ENCODE measurements around the gene FARP1.
"Not testable (repeated sequence)": the region's sequence is repeated elsewhere in the genome, so short reads cannot be mapped to it uniquely, and the experiment has no call there.

The FARP1 gene

DNA sequence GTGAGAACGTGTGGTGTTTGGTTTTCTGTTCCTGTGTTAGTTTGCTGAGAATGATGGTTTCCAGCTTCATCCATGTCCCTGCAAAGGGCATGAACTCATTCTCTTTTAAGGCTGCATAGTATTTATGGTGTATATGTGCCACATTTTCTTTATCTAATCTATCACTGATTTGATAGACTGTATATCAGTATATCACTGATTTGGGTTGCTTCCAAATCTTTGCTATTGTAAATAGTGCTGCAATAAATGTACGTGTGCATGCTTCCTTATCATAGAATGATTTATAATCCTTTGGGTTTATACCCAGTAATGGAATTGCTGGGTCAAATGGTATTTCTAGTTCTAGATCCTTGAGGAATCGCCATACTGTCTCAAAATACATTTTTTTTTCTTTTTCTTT is 128.8 kb downstream of the FARP1 start:
- H3K9me3 ChIP-seq (ENCODE audit: control extremely low read depth in 1 of 5, control insufficient read depth in 4 of 5, insufficient read depth in 2 of 5, low read depth in 1 of 5, low read length in 4 of 5); H3K27me3 ChIP-seq (replicated peaks in 2 of 5; ENCODE audit: control insufficient read depth in 4 of 5, insufficient read depth in 5 of 5, low read length in 4 of 5); H3K36me3 ChIP-seq (ENCODE audit: control insufficient read depth in 4 of 4, insufficient read depth in 4 of 4, low read length in 3 of 4); H3K4me1 ChIP-seq (ENCODE audit: control extremely low read depth in 1 of 4, control insufficient read depth in 4 of 4, insufficient read depth in 4 of 4, low read length in 3 of 4); POLR2A ChIA-PET; H3K27ac ChIP-seq (ENCODE audit: insufficient read depth in 1 of 2, low read depth in 1 of 2, low read length in 2 of 2, poor library complexity in 1 of 2, severe bottlenecking in 2 of 2); DNase-seq; CTCF ChIA-PET; H3K4me3 ChIP-seq (ENCODE audit: control insufficient read depth in 1 of 7, extremely low read depth in 1 of 7, insufficient read depth in 4 of 7, low read depth in 2 of 7, low read length in 6 of 7): not testable (repeated sequence)
- WGBS (ENCODE audit: insufficient coverage) = 100% methylated on average over 1 of the region's 3 CpGs

DNA sequence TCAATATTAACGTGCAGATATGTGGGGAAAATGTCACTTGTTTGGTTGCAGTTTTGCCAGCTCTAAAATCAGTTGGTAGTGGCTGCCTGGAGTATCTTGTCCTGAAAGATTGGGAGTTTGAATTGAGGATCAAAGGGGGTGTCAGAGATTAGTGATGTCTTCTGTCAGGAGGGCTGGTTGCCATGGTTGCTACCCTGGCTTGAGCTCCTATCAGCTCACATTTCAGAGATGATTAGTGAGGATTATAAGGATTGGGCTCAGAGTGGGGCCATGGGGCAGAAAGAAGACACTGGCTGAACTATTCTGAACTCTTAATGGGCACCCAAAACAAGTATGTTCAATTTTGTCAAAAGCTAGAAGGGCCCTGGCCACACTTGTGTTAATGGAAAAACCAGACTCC is 129.7 kb downstream of the FARP1 start:
- CTCF ChIA-PET = no interaction called here
- no peaks in the 10 kb centered on the region for H3K4me1 ChIP-seq (ENCODE audit: control extremely low read depth in 1 of 4, control insufficient read depth in 4 of 4, insufficient read depth in 4 of 4, low read length in 3 of 4)
- no peaks in the 10 kb centered on the region for H3K27me3 ChIP-seq (replicated peaks in 2 of 5; ENCODE audit: control insufficient read depth in 4 of 5, insufficient read depth in 5 of 5, low read length in 4 of 5)
- H3K4me3 ChIP-seq (ENCODE audit: control insufficient read depth in 1 of 7, extremely low read depth in 1 of 7, insufficient read depth in 4 of 7, low read depth in 2 of 7, low read length in 6 of 7) = no peak overlapping the region
- WGBS (ENCODE audit: insufficient coverage) = 83% methylated on average over 1 of the region's 1 CpG
- no peak overlapping the region for H3K27ac ChIP-seq (ENCODE audit: insufficient read depth in 1 of 2, low read depth in 1 of 2, low read length in 2 of 2, poor library complexity in 1 of 2, severe bottlenecking in 2 of 2)
- H3K9me3 ChIP-seq (ENCODE audit: control extremely low read depth in 1 of 5, control insufficient read depth in 4 of 5, insufficient read depth in 2 of 5, low read depth in 1 of 5, low read length in 4 of 5) = no peaks in the 10 kb centered on the region
- H3K36me3 ChIP-seq (ENCODE audit: control insufficient read depth in 4 of 4, insufficient read depth in 4 of 4, low read length in 3 of 4) = no peaks in the 10 kb centered on the region
- POLR2A ChIA-PET = no interaction called here
- no peak for DNase-seq

DNA sequence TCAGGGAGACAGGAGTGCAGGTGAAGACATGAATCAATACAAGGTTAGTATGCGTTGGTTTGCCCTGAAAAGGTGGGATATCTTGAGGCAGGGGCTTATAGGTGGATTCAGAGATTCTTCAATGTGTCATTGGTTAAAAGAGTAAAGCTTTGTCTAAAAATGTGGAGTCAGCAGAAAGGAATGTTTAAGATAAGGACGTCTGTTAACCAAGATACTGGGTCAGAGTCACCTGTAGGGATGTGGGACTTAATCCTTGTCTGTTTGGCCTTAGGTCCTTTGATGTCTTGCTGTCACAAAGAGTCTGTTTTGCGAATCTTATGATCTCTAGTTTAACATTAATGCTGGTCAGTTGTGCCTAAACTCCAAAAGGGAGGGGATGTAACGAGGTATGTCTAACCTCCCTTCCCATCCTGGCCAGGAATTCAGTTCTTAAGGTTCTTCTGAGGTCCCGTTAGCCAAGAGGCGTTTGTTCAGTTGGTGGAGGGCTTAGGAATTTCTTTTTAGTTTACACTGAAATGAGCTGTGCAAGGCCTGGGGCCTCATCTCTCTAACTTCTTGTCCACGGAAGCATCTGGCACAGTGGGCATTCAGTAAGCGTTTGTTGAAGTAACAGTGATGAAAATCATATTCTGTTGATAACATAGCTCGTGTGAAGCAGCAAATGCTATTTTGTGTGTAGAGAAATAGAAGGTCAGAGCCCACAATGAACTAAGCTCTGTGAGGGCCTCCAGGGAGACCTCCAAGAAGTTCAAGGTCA is 130.4 kb downstream of the FARP1 start:
- no peaks in the 10 kb centered on the region for H3K9me3 ChIP-seq (ENCODE audit: control extremely low read depth in 1 of 5, control insufficient read depth in 4 of 5, insufficient read depth in 2 of 5, low read depth in 1 of 5, low read length in 4 of 5)
- no peak for DNase-seq
- POLR2A ChIA-PET = no interaction called here
- no peak overlapping the region for H3K4me3 ChIP-seq (ENCODE audit: control insufficient read depth in 1 of 7, extremely low read depth in 1 of 7, insufficient read depth in 4 of 7, low read depth in 2 of 7, low read length in 6 of 7)
- H3K27ac ChIP-seq (ENCODE audit: insufficient read depth in 1 of 2, low read depth in 1 of 2, low read length in 2 of 2, poor library complexity in 1 of 2, severe bottlenecking in 2 of 2) = no peak overlapping the region
- H3K4me1 ChIP-seq (ENCODE audit: control extremely low read depth in 1 of 4, control insufficient read depth in 4 of 4, insufficient read depth in 4 of 4, low read length in 3 of 4) = no peaks in the 10 kb centered on the region
- H3K36me3 ChIP-seq (ENCODE audit: control insufficient read depth in 4 of 4, insufficient read depth in 4 of 4, low read length in 3 of 4) = no peaks in the 10 kb centered on the region
- no peaks in the 10 kb centered on the region for H3K27me3 ChIP-seq (replicated peaks in 2 of 5; ENCODE audit: control insufficient read depth in 4 of 5, insufficient read depth in 5 of 5, low read length in 4 of 5)
- 98% methylated on average over 7 of the region's 9 CpGs for WGBS (ENCODE audit: insufficient coverage)
- CTCF ChIA-PET = no interaction called here

DNA sequence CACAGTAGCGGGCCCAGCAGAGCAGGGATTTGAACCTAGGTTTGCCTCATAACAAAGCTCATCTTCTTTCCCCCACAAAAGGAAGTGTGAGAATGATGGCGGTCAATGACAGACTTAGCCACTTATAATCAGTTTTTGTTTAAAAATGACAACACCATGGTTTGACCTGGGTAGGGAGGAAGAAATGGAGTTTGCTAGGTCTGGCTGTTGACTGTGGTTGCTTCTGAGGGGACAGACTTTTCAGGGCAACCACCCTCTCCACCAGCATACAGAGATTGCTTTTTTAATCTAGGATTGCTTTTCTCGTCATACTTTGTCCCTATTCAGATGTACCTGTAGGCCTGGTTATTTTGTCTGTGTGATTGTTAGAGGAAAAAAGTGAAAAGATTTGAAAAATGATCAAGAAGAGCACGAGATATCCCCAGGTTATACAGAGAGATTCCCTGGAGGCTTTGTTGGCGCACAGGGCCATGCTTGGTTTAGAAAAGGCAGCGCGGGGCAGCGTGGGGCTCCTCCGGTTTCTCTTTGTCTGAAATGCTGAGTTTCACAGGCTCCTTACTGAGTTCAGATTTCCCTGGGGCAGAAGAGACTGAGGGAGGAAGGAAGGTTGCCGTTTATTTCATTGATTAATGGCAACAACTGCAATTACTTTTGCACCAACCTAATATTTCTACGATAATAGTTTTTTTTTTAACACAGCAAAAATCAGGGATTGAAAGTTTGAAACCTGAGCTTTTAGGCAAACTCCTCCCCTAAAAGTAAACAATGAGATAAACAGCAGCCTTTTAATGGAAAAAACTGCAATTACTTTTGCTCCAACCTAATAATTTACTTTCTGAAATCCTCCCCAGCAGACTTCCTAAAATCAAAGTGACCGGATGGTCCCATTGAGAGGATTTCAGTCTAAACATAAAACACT is 131.2 kb downstream of the FARP1 start:
- H3K9me3 ChIP-seq (ENCODE audit: control extremely low read depth in 1 of 5, control insufficient read depth in 4 of 5, insufficient read depth in 2 of 5, low read depth in 1 of 5, low read length in 4 of 5) = no peaks in the 10 kb centered on the region
- POLR2A ChIA-PET = no interaction called here
- H3K27me3 ChIP-seq (replicated peaks in 2 of 5; ENCODE audit: control insufficient read depth in 4 of 5, insufficient read depth in 5 of 5, low read length in 4 of 5) = no peaks in the 10 kb centered on the region
- no peak overlapping the region for H3K27ac ChIP-seq (ENCODE audit: insufficient read depth in 1 of 2, low read depth in 1 of 2, low read length in 2 of 2, poor library complexity in 1 of 2, severe bottlenecking in 2 of 2)
- no peak for DNase-seq
- H3K4me1 ChIP-seq (ENCODE audit: control extremely low read depth in 1 of 4, control insufficient read depth in 4 of 4, insufficient read depth in 4 of 4, low read length in 3 of 4) = no peaks in the 10 kb centered on the region
- WGBS (ENCODE audit: insufficient coverage) = 98% methylated on average over 8 of the region's 12 CpGs
- CTCF ChIA-PET = no interaction called here
- H3K36me3 ChIP-seq (ENCODE audit: control insufficient read depth in 4 of 4, insufficient read depth in 4 of 4, low read length in 3 of 4) = no peaks in the 10 kb centered on the region
- no peak overlapping the region for H3K4me3 ChIP-seq (ENCODE audit: control insufficient read depth in 1 of 7, extremely low read depth in 1 of 7, insufficient read depth in 4 of 7, low read depth in 2 of 7, low read length in 6 of 7)

DNA sequence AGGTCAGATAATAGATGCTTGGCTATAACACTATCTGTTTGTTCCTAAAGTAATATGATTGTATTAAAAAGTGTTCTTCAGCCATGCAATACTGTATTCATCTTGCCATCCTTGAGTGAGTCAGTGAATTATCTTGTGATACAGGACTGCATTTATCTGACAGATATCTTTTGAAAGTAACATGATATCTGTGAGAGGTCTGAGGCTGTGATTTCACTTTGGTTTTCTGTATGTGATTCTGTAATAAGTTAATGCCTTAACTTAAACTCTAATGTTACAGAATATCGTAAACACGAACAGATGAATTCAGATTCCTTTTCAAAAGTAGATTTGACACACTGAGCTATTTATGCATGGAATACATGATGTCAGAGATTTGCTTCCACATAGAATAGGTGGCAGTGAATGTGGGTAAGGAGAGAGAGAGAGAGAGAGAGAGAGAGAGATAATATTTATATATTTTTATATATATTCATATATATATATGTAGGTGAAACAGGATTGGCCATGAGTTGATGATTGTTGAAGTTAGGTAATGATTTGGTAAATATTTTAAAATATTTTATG is 132.1 kb downstream of the FARP1 start:
- ChIA-PET CTCF (no interaction called here), POLR2A (no interaction called here)
- no CpG with 5 or more reads among the region's 2 CpGs for WGBS (ENCODE audit: insufficient coverage)
- Histone ChIP-seq H3K27me3 (replicated peaks in 2 of 5; ENCODE audit: control insufficient read depth in 4 of 5, insufficient read depth in 5 of 5, low read length in 4 of 5) (no peaks in the 10 kb centered on the region), H3K36me3 (ENCODE audit: control insufficient read depth in 4 of 4, insufficient read depth in 4 of 4, low read length in 3 of 4) (no peaks in the 10 kb centered on the region), H3K27ac (ENCODE audit: insufficient read depth in 1 of 2, low read depth in 1 of 2, low read length in 2 of 2, poor library complexity in 1 of 2, severe bottlenecking in 2 of 2) (no peak overlapping the region), H3K9me3 (ENCODE audit: control extremely low read depth in 1 of 5, control insufficient read depth in 4 of 5, insufficient read depth in 2 of 5, low read depth in 1 of 5, low read length in 4 of 5) (no peaks in the 10 kb centered on the region), H3K4me1 (ENCODE audit: control extremely low read depth in 1 of 4, control insufficient read depth in 4 of 4, insufficient read depth in 4 of 4, low read length in 3 of 4) (peaks cover 0 to 2% (median 0%) of the 10 kb centered on the region in 4 experiments), H3K4me3 (ENCODE audit: control insufficient read depth in 1 of 7, extremely low read depth in 1 of 7, insufficient read depth in 4 of 7, low read depth in 2 of 7, low read length in 6 of 7) (no peak overlapping the region)
- no peak for DNase-seq

DNA sequence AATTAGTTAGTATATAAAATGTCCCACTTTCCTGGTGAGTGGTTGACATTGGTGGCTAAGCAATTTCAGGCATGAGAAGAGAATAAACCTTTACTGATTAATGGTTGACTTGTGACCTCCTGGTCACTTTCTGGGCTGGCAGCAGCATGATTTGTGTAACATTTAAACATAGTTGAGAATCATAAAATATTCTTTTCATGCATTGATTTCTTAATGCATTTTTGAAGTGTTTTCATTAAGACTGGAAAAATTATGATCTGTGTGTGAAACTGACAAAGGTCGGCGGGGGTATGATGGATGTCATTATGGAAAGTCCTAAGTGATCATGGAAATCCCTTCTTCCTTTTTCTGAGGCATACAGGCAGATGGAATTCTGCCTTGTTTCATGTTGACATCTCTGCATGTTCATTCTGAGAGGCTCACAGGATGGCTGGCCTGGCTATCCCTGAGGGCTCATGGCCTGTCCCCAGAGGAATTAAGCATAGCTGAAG is 132.8 kb downstream of the FARP1 start:
- H3K9me3 ChIP-seq (ENCODE audit: control extremely low read depth in 1 of 5, control insufficient read depth in 4 of 5, insufficient read depth in 2 of 5, low read depth in 1 of 5, low read length in 4 of 5) = no peaks in the 10 kb centered on the region
- no peaks in the 10 kb centered on the region for H3K27me3 ChIP-seq (replicated peaks in 2 of 5; ENCODE audit: control insufficient read depth in 4 of 5, insufficient read depth in 5 of 5, low read length in 4 of 5)
- H3K27ac ChIP-seq (ENCODE audit: insufficient read depth in 1 of 2, low read depth in 1 of 2, low read length in 2 of 2, poor library complexity in 1 of 2, severe bottlenecking in 2 of 2) = no peak overlapping the region
- WGBS (ENCODE audit: insufficient coverage) = 86% methylated on average over 2 of the region's 2 CpGs
- H3K36me3 ChIP-seq (ENCODE audit: control insufficient read depth in 4 of 4, insufficient read depth in 4 of 4, low read length in 3 of 4) = no peaks in the 10 kb centered on the region
- ChIA-PET CTCF (no interaction called here), POLR2A (no interaction called here)
- no peak overlapping the region for H3K4me3 ChIP-seq (ENCODE audit: control insufficient read depth in 1 of 7, extremely low read depth in 1 of 7, insufficient read depth in 4 of 7, low read depth in 2 of 7, low read length in 6 of 7)
- H3K4me1 ChIP-seq (ENCODE audit: control extremely low read depth in 1 of 4, control insufficient read depth in 4 of 4, insufficient read depth in 4 of 4, low read length in 3 of 4) = peaks cover 0 to 5% (median 0%) of the 10 kb centered on the region in 4 experiments
- no peak for DNase-seq

DNA sequence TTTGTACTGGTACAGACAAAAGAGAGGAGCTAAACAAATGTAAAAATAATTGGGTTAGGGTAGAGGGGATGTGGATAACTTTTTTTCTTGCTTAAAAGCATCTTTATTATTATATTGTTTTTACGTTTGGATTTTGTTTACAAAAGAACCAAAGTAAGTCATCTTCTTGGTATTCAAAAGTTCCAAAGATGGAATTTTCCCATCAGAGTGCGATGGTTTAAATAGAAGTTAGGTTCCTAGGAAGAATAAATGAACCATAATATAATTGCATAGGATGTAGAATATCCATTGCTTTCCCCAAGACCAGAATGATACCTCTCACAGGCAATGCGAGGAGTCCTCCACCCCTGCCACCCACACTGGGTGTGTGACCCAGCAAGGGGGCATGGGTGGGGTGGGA is 133.6 kb downstream of the FARP1 start:
- H3K4me3 ChIP-seq (ENCODE audit: control insufficient read depth in 1 of 7, extremely low read depth in 1 of 7, insufficient read depth in 4 of 7, low read depth in 2 of 7, low read length in 6 of 7) = no peak overlapping the region
- no peaks in the 10 kb centered on the region for H3K27me3 ChIP-seq (replicated peaks in 2 of 5; ENCODE audit: control insufficient read depth in 4 of 5, insufficient read depth in 5 of 5, low read length in 4 of 5)
- POLR2A ChIA-PET = no interaction called here
- no peaks in the 10 kb centered on the region for H3K9me3 ChIP-seq (ENCODE audit: control extremely low read depth in 1 of 5, control insufficient read depth in 4 of 5, insufficient read depth in 2 of 5, low read depth in 1 of 5, low read length in 4 of 5)
- H3K27ac ChIP-seq (ENCODE audit: insufficient read depth in 1 of 2, low read depth in 1 of 2, low read length in 2 of 2, poor library complexity in 1 of 2, severe bottlenecking in 2 of 2) = no peak overlapping the region
- no peaks in the 10 kb centered on the region for H3K36me3 ChIP-seq (ENCODE audit: control insufficient read depth in 4 of 4, insufficient read depth in 4 of 4, low read length in 3 of 4)
- no peak for DNase-seq
- CTCF ChIA-PET = no interaction called here
- peaks cover 0 to 5% (median 0%) of the 10 kb centered on the region in 4 experiments for H3K4me1 ChIP-seq (ENCODE audit: control extremely low read depth in 1 of 4, control insufficient read depth in 4 of 4, insufficient read depth in 4 of 4, low read length in 3 of 4)
- WGBS (ENCODE audit: insufficient coverage) = no CpG with 5 or more reads among the region's 3 CpGs
